ENCODE results near the gene SLCO2A1.

- TF ChIP-seq CTCF (IDR thresholded peaks at IDR 0.05), result no peak
- TF ChIP-seq POLR2A (IDR thresholded peaks at IDR 0.05), result no peak
- TF ChIP-seq POLR2AphosphoS5 (IDR thresholded peaks at IDR 0.05), result no peak
These were observed 62.8 kb downstream of the SLCO2A1 start for GRCh38 chr3:133966954-133967353.

Data from breast epithelium (tissue), 3 donors.